GM21717 (cell line): ENCODE results near the gene CACNA1B.

Experiments used
- ATAC-seq: cut with Tn5 transposase; IDR thresholded peaks from one replicate; pipeline ENCODE4 v1.9.1; 2021; ENCODE audit warnings: mild to moderate bottlenecking, moderate library complexity; ENCODE audit not compliant: unreplicated experiment

Gene CACNA1B

DNA sequence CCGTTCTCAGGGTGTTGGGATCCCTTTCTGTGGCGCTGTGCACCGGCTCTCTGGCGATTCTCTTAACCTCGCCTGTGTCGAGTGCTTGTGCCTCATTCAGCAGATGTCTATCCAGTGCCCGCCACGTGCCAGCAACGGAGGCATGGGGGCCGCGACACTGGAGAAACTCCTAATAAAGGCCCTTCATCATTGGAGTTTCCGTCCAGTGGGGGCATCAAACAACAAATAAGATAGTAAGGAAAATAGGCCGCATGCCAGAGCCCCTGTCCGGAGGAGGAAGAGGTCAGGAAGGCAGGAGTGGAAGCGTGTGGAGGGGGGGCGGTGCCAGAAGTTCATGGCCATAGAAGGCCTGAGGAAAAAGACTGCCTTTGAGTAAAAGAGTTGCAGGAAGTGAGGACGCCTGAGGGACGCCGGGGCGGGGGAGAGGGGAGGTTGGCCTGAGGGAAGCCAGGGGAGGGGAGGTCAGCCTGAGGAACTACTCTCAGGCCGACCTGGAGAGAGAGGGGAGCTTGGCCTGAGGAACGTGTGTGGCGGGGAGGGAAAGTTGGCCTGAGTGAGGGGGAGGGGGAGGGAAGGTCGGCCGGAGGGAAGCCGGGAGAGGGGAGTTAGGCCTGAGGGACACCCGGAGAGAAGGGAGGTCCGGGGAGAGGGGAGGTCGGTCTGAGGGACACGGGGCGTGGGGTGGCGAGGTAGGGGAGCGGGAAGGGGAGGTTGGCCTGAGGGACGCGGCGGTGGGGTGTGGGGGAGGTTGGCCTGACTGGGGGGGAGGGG, 82.2 kb downstream of the CACNA1B start:
- no peak for ATAC-seq

DNA sequence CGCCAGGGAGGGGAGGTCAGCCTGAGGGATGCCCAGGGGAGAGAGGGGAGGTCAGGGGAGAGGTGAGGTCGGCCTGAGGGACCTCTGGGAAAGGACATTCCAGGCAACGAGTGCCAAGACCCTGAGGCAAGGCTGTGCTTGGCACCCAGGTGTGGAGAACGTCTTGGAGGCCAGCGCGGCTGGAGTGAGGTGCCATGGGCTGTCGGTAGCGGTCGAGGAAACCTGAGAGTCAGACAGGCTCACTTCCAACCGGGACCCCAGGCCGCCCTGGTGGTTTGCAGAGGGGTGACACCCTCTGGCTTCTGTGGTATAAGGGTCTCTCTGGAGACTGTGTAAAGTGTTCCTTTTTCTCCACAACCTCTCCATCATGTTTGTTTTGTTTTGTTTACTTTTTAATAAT, 82.9 kb downstream of the CACNA1B start:
- no peak for ATAC-seq

DNA sequence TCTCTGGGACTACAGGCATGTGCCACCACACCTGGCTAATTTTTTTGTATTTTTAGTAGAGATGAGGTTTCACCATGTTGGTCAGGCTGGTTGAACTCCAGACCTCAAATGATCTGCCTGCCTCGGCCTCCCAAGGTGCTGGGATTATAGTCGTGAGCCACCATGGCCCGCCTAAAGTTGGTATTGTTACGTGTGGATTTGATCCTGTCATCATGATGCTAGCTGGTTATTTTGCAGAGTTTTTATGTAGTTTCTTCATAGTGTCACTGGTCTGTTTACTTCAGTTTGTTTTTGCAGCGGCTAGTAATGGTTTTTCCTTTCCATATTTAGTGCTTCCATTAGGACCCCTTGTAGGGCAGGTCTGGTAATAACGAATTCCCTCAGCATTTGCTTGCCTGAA, 85.9 kb downstream of the CACNA1B start:
- no peak for ATAC-seq

DNA sequence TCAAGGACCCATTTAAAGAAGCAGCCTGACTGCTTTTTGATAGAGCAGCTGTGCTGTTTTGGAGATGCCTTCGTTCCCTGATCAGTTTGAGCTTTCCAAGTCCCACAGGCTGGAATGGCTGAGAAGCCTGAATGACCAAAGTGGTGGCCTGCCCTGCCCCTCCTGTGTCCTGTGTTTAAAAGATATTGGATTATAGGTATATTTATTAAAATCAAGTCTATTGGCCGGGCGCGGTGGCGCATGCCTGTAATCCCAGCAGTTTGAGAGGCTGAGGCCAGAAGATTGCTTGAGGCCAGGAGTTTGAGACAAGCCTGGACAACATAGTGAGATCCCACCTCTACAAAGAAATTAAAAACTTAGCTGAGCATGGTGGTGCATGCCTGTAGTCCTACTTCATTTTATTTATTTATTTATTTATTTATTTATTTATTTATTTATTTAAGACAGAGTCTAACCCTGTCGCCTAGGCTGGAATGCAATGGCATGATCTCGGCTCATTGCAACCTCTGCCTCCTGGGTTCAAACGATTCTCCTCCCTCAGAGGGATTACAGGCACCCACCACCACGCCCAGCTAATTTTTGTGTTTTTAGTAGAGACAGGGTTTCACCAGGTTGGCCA, 87.7 kb downstream of the CACNA1B start:
- ATAC-seq: no peak

DNA sequence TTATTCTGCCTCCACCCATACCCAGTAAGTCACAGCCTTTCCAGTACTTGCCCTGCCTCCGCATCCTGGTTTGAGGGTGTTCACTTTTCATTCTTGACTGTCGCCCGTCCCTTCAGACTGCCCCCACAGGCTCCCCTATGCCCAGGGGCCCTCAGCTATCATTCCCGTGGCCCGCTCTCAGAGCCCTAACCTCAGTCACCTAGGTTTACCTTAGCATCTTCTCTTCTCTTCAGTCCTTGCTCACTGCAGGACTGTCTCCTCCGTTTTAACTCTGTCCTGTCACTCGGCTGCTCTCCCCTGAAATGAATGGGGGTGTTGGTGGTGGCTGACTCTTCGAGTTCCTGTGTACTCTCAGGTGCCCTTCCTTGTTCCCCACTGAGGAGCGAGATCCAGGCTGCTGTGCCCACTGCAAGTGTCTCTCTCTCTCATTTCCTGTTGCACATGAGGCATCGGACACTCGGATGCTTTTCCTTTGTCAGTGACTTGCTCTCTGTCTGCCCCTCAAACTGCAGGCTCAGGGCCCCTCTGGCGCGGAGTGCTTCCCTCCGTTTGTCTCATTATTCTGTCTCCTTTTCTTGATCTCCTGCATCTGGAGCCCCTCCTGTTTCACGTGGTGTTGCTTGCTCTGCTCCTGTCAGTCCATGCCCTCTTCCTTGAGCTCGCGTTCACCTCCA, 89.8 kb downstream of the CACNA1B start:
- no peak for ATAC-seq

DNA sequence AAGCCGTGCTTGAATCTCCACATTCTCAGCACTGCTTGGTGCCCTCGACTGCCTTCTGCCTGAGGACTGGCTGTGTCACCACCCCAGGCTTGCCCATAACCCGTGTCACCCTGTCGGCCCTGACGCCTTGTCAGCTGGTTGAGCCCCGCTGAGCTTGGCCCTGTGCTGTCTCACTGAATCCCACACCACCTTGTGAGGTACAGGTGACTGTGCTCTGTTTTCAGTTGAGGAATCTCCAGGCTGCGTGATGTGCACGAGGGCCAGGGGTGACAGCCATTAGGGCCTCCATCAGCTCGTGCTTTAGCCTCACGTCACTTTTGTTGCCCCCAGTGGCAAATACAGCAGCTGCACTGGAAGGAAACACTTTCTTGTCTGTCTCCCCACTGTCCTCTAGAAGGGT, 90.7 kb downstream of the CACNA1B start:
- no peak for ATAC-seq

DNA sequence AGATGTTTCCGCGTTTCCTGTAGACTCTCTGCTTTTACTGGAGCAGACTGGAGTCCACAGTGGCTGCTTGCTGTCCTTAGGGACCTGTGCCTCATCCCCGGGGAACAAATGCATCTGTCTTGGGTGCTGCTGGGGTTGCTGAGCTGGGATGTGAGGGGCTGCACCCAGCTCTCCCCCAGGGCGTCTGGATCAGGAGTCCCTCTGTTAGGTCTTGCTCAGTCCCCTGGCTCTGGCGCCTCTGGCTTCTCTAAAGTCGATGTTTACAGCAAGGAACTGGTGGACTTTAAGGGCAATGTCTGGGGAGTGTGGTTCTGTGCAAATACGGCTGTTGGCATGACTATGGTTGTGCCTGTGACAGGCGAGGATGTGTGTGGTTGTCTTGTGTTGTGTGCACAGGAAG, 91.4 kb downstream of the CACNA1B start:
- no peak for ATAC-seq

DNA sequence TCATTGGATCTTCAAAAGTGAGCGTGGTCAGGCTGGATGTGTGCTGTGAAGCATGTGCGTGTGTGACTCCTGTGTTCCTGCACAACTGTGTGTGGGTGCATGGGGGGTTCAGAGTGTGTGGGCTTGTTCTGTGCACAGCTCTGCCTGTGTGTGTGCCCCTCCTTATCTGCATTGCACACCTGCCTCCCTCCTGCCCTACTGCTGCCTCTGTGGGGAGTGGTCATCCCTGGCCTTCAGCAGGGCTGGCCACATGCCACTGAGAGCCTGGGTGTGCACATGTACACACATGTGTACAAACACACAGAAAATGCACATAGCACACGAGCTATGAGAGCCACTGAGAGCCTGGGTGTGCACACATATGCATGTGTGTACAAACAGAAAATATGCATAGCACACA, 92.1 kb downstream of the CACNA1B start:
- ATAC-seq: no peak

DNA sequence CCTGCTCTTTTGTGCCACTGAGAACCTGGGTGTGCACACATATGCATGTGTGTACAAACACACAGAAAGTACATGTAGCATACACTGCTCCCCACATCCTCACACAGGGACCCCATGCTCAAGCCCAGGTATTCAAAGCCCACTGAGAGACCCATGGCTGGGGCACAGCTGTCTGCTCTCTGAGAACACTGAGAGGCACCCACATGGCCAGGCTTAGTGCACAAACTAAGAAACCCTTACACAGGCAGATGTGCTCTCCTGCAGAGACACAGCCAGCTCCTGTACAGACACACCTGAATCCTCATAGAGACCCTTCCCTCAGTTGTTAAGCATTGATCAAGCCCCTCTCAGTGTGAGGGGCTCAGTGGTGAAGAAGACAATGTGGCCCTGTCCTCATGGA, 92.5 kb downstream of the CACNA1B start:
- no peak for ATAC-seq

DNA sequence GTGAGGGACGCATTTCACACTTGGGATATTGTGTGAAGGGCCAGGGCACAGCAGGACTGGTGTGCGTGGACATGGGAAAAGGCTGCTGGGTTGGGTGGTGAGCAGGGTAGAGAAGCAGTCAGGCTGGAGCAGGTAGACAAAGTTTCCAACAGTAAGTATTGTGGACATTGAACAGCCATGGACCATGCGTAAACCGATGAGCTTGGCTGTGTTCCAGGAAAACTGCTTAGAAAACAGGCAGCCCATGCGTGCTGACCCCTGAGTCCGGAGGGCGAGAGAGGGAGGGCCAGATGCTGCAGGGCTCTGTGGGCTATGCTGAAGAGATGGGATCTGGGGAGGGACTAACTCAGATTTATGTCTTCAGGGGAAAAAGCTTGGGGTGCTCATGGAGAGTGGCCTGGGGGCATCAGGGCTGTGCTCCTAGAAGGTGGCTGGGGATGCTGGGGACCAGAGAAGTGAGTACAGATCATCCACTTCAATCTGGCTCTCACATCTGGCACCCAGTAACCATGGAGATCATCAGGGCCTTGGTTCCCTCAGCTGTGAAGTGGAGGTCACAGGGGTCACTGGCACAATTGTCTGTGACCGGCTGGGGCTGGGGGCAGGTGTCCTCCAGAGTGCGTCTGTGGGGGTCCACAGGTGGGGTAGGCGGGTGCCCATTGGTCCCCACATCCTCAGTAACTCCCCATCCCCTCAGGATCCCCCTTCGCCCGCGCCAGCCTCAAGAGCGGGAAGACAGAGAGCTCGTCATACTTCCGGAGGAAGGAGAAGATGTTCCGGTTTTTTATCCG, 93.3 kb downstream of the CACNA1B start:
- ATAC-seq: no peak

DNA sequence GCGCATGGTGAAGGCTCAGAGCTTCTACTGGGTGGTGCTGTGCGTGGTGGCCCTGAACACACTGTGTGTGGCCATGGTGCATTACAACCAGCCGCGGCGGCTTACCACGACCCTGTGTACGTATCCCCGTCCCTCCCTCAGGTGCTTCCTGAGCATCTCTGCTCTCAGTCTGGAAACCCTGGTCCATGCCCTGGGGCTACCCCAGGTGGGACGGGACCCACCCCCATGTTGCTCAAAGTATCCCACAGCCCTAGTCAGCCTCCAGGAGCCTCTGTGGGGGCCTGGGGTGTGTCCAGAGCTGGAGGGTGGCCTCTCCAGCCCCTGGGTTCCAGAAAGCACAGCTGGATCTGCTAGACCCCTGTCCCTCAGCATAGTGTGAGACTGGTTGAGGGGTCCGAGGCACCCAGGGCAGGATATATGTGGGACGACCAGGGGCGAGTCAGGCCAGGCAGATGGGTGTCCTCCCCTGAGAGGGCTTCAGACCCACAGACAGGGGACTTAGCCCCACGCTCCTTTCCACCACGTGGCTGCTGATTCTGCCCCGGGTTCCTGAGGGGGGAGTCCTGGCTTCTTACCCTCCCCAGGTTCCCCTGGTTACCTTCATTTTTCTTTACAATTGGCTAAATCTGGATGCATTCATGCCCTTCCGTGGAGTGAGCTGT, 94.0 kb downstream of the CACNA1B start:
- ATAC-seq: no peak

DNA sequence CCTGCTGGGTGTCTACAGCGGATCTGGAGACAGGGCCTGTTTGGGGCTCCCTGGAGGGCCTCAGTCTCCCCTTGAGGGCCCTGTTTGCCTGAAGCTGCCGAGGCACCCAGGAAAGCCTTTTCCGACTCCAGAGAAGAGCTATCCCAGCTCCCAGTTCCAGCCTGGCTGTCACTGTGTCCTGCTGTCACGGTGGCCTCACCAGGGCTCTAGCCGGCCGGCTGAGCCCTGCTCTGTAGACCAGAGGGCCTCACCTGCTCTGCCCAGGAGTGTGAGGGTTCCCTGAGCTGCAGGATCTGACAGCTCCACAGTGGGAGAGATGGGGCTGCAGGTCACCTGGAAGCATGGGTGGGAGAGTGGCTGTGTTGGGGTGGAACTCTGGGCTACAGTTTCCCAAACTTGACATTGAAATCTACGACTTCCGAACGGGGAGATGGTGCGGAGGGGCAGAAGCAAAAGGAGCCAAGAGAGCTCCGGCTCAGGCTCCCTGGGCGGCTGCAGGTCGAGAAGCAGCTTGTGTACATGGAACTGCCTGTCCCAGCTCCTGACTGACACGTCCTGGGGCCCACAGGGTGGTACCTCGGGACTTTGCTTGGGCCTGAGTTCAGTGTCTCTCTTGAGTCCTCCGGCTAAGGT, 94.9 kb downstream of the CACNA1B start:
- ATAC-seq: no peak

DNA sequence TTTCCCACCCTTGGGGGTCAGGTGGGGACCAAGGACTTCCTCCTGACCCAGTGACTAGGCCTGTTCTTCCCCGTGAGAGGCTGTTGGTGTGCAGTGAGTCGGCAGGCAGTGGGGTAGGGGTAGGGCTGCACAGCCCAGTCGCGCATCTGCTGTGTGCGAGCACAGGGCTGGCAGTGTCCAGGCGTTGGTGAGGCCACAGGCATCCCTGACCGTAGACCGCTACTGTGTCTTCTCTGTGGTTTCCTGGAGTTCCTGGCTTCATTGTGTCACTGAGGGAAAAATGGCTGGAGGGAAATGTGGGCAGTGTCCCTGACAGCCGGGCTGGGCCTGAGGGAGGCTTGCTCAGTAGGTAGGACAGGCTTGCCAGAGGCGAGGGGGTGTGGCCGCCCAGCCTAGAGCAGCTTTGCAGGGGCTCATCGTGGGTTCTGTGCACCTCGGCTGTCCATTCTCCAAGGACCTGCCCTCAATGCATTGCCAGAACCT, 95.4 kb downstream of the CACNA1B start:
- ATAC-seq: no peak

DNA sequence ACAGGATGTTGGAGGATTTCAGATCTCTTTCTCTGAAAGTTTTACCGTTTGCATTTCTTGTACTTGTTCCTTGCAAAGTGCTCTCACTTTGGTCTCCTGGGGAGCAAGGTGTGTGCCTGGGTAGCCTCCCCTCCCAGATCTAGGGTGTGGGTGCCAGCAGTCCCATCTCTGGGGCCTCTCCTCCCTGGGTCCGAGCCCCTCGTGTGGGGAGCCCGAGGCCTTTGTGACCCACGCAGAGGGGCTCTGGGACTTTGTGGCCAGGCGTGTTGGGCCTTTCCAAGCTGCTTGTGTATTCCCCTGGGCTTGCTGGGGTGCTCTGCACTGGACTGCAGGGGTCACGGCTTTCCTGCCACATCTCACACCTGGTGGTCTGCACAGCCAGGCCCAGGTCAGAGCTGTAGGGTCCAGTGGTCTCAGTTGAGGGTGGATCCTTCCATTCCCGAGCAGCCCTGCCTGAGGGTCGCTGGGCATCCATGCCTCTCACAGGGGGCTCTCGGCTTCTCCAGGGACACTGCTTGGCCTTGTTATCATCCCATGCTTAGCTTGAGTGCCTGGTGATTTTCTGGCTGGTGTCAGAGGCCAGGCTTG, 96.3 kb downstream of the CACNA1B start:
- ATAC-seq: no peak

DNA sequence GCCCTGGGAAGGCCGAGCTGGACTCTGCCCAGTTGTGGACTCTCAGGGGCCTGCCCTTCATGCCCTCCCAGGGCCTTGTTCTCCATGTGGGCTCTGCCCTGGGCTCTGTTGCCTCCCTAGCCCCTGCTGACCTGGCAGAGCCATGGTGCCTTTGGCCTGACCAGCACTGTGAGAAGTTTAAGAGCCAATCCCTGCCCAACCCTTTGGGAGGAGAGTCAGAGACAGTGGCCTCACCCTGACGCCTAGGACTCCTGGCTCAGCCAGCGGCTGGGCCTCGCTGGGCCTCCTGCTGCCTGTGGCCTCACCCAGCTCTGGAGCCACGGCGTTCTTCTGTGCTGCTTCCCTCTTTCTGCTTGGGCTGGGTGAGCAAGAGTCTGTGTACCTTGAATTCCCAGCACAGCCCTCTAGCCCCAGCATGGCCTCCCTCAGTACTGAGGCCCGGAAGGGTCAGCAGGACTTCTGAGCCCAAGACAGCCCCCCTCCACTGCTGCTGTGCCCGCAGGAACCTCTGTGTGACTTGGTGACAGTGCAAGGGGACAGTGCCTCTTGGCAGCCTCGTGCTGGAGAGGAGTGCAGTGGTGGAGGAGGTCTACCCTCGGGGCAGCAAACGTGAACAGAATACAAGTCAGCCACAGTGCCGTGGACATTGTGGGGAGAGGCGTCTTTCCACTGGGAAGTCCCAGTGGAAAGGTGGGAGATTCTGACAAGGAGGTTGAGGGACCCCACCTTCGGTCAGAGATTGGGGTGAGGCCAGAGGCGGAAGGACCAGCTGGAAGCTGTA, 97.4 kb downstream of the CACNA1B start:
- no peak for ATAC-seq

DNA sequence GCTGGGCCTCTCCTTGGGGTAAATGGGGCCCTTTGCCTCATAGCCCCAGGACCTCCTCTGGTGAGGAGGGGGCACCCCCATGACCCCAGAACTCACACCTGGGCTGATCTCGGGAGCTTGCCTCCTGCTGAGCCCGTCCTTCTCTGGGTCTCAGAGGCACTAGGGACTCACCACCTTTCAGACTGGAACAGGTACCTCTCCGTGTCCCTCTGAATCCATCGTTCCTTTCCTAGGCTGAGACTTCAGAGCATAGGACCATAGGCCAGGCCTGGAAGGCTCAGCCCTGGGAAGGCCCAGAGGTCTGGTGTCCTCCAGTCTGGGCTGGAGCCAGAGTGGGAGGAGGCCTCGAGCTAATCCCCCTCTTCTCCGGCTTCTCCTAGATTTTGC, 97.9 kb downstream of the CACNA1B start:
- ATAC-seq: no peak

DNA sequence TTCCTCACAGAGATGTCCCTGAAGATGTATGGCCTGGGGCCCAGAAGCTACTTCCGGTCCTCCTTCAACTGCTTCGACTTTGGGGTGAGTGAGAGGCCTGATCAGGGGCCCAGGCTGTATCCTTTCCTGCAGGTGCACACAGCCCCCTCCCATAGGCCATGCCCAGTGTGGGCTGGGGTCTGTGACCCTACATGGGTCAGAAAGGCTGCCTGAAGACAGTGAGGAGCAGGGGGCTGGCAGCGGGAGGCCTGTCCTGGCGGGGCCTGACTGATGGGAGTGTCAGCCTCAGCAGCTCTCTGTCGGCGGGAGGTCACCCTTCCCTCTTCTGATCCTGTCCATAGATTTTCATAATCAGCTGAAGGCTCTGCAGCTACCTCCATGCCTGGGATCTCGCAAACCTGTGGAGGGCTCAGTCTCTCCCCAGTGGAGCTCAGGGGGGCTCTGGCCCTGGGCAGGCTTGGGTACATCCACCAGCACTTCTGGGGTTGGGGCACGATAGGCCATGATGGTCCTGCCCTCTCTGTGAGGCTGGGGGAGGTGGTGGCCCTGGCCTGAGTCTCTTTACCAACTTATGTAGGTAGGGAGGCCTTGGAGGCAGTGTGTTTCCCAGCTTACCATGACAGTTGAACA, 98.5 kb downstream of the CACNA1B start:
- no peak for ATAC-seq

DNA sequence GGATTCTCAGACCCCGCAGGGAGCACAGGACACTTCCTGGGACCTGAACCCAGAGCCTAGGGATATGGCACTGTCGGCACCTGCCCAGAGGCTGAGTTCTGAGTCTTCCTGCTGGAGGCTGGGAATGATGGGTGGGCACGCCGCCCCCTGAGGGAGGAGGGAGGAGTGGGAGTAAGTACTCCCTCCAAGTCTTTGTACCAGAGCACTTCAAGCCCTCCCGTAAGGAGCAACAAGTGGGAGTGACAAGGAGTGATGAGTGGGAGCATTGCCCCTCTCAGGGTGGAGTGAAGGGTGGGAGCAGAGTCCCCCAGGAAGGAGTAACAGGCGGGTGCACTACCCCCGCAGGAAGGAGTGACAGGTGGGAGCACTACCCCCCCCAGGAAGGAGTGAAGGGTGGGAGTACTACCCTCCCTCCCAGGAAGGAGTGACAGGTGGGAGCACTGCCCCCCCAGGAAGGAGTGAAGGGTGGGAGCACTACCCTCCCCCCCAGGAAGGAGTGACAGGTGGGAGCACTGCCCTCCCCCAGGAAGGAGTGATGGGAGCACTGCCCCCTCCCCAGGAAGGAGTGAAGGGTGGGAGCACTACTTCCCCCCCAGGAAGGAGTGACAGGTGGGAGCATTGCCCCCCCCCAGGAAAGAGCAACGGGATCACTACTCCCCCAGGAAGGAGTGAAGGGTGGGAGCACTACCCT, 100.1 kb downstream of the CACNA1B start:
- no peak for ATAC-seq
